NCI-H1092 treated with DMSO at 0.1 percent for 48 hours (cell line): Measurements from ENCODE around the gene CDC45.

Experiments used
- DNase-seq: peaks from one replicate; lab custom pipeline; 2025; lab: John Stamatoyannopoulos, UW

CDC45 gene

GRCh38 chr22:19448739-19449421, 30.8 kb upstream of the CDC45 start:
- DNase-seq, result no peak

- no peak for DNase-seq
Observed at GRCh38 chr22:19449422-19449767, 30.3 kb upstream of the CDC45 start.

DNA sequence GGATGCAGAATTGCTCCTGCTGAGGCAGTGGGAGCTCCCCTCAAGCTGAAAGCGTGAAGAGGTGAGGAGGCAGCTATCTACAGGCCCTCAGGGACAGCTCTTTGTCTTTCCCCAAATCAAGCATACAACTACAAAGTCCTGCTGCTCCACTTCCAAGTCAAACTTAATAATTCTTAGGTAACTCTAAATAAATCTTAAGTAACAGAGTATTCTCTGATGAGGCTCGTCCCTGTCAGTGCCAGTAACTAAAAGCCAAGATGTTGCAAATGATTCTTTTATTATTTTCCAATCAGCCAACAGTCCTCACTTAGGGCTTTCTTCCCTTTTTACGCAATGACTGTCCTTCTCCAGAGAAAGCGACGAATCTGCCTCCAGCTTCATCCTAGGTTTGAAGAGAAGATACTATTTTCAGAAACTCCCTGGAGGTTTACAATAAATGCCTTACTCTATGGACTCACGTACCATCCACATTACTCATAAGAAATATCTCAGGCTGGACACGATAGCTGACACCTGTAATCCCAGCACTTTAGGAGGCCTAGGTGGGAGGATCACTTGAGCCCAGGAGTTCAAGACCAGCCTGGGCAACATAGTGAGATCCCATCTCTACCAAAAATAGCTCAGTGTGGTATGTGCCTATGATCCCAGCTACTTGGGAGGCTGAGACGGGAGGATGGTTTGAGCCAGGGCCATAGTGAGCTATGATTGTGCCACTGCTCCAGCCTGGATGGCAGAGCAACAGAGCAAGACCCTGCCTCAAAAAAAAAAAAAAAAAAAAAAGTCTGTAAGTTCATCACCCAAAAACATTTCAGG, 29.2 kb upstream of the CDC45 start:
- no peak for DNase-seq

GRCh38 chr22:19451570-19451969, 28.1 kb upstream of the CDC45 start:
- DNase-seq, result no peak

DNA sequence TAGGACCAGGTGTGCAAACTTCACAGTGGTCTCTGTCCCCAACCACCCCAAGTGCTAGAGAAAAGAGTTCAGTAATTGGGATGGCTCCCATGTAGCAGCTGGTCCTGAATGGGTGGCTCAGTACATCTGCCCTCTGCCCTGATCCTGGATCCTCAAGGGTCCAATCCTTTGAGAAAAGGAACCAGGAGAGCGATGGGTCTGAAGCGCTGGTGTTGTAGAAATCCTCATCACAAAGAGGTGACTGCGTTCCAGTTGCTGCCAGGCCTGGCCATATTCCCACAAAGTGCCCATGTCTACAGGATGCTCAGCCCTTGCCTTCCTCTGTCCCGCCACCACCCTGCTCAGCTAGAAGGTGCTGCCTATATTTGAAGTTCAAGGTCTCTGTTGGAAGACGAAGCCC, 26.0 kb upstream of the CDC45 start:
- no peak for DNase-seq

DNA sequence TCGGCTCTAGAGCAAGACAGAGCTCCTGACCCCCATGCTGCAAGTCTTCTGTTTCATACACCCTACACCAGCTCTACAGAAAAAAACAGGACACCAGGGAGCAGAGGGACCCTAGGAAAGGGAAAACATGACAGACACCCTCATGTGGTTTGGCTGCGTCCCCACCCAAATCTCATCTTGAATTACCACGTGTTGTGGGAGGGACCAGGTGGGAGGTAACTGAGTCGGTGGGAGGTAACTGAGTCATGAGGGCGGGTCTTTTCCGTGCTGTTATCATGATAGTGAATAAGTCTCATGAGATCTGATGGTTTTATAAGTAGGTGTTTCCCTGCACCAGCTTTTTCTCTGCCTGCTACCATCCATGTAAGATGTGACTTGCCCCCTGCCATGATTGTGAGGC, 25.6 kb upstream of the CDC45 start:
- DNase-seq, result no peak

DNA sequence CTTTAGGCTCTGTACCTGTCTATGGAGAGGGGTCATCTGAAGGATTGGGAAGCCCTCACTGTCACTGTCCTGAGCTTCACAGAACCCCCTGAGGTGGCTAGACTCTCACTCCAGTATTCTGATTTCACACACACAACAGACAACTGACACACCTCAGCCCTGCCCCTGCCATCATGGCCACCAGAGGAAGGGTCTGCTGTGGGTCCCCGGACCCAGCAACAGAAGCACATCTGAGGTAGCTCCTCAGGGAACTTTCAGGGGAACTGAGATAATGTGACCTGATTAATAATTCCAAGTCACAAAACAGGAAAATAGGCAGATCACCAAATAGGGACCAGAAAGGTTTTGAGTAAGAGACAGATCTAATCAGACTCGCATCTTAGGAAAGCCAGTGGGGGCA, 24.7 kb upstream of the CDC45 start:
- no peak for DNase-seq

GRCh38 chr22:19455585-19456370, 23.9 kb upstream of the CDC45 start:
- no peak for DNase-seq

- DNase-seq, result no peak
Observed at GRCh38 chr22:19456541-19456940, 23.2 kb upstream of the CDC45 start.

DNA sequence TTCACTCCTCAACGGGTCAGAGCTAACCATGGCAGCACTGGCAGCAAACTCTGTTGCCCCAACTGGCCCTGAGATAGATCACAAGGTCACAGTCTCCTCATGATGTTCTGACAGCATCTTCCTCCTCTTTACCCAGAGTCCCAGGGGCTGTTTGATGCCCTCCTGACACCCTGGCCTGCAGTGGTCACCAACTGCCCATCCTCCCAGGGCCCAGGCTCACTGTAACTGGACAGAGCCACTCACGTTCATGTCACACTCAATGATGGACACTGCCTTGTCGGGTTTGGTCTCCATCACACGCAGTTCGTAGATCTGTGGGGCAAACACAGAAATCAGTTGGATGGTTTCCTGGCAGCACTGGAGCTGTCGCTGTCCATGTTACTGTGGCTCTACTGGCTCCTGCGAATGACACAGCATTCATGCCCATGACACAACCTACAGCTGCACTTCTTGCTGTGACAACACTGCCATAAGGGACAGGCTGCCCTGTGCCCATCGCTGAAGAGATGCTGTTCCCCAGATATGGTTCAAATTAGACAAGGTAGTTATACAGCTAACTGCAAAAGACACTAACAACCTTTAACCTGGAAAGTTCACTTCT, 21.8 kb upstream of the CDC45 start:
- DNase-seq, result no peak

DNA sequence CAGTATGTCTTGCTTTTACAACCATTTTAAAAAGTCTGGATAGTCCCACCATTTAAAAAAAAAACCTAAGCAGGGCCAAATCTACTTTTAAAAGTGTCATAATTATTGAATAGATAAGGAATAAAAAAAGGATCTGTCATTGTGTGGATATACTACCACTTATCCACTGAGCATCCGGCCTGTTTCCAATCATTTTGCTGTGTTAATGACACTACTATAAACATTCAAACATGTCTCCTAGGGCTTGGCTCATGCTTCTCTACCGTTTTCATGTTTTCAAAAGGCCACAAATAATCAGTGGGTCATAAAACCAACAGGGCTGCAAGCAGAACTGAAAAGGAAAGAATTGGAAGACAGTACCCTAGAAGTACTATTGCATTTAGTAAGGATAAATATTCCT, 19.7 kb upstream of the CDC45 start:
- DNase-seq, result no peak

DNA sequence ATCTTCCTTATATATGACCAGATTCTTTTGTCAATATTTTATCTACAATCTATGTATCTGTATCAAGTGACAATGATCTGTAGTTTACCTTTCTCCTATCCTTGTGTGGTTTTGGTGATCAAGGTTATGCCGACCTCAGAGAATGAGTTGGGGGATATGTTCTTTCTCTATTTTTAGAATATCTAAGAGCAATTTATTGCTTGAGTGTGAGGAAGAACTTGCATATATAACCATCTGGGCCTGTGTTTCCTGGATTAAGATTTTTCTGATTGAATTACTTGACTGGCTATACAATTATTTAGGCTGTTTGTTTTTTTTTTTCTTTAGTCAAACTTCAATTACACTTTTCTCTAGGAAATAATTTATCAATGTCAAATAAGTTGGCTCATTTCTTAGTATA, 18.2 kb upstream of the CDC45 start:
- no peak for DNase-seq

GRCh38 chr22:19463008-19463407, 16.7 kb upstream of the CDC45 start:
- DNase-seq, result no peak

DNA sequence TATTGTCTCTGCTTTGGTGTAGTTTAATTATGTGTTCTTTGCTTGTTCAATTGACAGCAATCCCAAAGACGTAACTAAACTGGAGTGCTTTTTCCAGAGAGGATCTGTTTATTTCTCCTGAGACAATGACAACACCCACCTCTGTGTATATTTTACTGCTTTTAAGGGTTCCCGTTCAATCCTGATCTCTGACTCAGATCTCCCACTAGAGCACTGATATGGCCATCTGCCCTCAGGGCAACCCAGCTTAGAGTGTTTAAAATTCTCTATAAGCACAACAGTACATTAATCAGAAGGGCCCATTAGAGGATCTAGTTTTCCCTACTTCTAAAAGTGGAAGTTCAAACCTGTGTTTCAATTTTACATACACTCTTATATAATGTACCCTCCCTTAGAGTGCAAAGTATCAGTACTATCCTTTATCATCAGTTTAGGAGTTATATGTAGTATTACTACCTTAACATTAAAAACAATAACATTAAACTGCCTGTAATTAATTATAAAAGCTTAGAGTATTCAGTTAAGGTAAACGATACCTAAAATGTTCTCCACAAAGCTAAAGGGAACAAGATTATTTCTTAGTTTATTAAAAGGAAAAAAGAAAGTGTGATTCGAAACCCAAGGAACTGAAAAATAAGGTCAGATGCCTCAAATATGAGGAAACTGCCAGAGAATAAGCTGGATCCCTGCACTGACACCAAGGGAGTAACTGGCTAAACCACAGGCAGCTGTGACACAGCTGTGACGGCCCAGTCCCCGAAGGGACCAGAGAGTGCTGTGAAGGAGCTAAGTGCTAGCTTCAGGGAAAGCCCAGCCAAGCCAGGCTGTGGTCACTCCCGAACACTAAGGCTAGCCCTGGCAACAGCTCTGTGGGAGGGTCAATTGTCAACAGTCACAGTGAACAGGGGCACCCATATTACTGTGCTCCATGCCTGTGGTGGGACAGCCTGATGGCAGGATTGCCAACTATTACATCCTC, 15.9 kb upstream of the CDC45 start:
- no peak for DNase-seq

GRCh38 chr22:19464546-19464945, 15.2 kb upstream of the CDC45 start:
- no peak for DNase-seq

DNA sequence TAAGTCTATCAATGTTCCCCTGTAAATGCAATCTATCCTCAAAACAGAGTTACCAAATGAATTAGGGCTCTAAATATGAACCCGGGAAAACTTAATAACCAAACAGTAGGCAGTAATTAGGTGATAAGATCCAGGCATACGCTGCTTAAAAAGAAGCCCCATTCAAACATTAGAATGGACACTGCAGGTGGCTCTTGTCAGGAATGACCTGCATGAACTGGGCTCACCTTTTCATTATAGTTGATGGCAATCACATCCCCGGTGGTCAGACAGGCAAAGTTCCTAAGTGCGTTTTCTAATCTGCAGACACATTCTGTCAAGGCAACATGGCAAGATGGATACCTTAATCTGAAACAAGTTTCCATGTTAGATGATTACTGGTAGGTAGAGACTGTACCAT, 14.7 kb upstream of the CDC45 start:
- no peak for DNase-seq

- DNase-seq, result no peak
Observed at GRCh38 chr22:19466126-19466716, 13.5 kb upstream of the CDC45 start.

DNA sequence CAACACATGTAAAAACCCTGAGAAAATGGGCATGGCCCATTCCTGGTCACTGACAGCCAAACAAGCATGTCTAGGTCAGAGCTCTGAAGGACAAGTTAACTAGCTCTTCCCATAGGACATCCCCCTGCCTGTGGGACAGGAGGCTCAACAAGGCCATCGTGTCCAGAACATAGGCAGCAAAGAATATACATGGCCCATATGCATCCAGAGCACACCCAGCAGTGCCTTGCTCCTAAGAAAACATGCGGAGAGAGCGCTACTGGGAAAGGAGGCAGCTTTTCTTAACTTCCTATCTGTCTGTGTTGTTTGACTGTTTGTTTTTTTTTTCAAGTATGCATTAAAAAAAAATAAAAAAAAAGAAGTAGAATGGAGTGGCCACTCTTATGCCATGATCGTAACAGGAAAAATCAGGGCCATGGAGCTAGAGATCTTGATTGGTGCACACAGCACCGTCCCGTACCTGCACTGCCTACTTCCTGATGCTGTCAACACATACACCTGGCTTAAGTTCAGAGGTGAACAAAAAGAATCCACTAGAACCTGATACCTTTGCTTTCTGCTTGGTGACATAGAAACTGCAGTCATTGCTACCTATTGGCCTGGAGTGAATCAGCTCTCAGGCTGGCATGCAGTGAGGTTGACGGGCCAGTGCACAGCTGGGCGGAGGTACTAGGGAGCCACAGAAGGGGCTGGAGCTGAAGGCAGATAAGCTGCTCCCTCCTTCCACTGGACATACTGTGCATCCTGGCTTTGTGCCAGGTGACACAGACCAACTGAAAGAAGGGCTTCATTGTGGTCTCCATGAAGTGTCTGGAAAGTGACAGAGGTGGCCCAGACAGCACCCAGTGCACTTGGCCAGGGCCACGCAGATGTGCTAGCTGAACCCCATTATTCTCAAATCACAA, 12.6 kb upstream of the CDC45 start:
- DNase-seq, result no peak

DNA sequence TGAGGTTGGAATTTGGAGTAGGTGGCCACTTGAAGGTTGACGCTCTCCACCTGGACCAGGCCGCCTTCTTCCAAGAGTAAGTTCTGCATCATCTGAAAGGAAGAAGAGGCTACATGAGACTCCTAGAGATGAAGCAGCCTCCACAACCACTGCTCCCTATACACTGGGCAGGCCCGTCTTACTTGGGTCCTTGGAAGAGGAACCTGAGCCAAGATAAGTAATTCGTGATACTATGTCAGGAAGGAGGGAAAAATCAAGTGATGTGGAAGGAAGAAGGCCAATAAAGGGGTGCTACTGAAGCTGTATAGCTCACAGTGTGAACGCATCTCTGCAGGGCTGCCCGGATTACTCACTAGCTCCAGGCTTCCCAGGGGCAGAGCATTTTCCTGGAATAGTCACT, 11.8 kb upstream of the CDC45 start:
- no peak for DNase-seq

- no peak for DNase-seq
Observed at GRCh38 chr22:19469421-19469820, 10.3 kb upstream of the CDC45 start.
